Kidney epithelial cell (primary cell): ENCODE results near the gene INTS12. TPM values are rescaled to one million over a fixed set of nuclear protein-coding genes. Genes with fewer than 3 reads are reported as not detected.
A peak's percentile ranks its signal among the peaks of the same experiment; 100 is the strongest.

Source experiments
- DNase-seq: peaks from one replicate; pipeline ENCODE4 v3.0.0-alpha.2; 2010; ENCODE audit warnings: low read depth
- H3K27me3 ChIP-seq: 2 replicates; pipeline ENCODE4 v1.6.0; 2011; ENCODE audit warnings: low read length; ENCODE audit not compliant: control insufficient read depth, insufficient read depth
- H3K36me3 ChIP-seq: 2 replicates; pipeline ENCODE4 v1.5.1; 2011; ENCODE audit warnings: low read length; ENCODE audit not compliant: control insufficient read depth, insufficient read depth
- H3K4me3 ChIP-seq: 2 replicates; pipeline ENCODE4 v1.5.1; 2011; ENCODE audit warnings: low read depth, mild to moderate bottlenecking, control low read depth, low read length
- CTCF ChIP-seq: IDR thresholded peaks from 2 replicates; pipeline ENCODE4 v1.5.1; 2011; ENCODE audit warnings: mild to moderate bottlenecking, moderate library complexity, low read length, control low read depth, inconsistent platforms; ENCODE audit not compliant: insufficient read depth, poor library complexity, severe bottlenecking
- total RNA-seq: library from RNA; depleted of rRNA; stranded (reverse); fragments of >200 nt; gene quantifications from 2 replicates; pipeline ENCODE4 v1.2.3, GENCODE V29; 2015

Gene INTS12
- total RNA-seq, result 25.3 and 30.7 TPM in 2 replicates

- DNase-seq, result peak; percentile 42
- TF ChIP-seq CTCF, result no peak
- H3K27me3 ChIP-seq, result no peaks in the 10 kb centered on the region
- H3K36me3 ChIP-seq, result no peaks in the 10 kb centered on the region
- peak within 1 kb of the TSS; percentile 90 for H3K4me3 ChIP-seq
Observed at GRCh38 chr4:105708181-105709080, at the start of gene INTS12, which contains the start of gene GSTCD. INTS12 (minus strand) TSS chr4:105708689; CDS start chr4:105700005, 8,684 bp downstream. GSTCD (plus strand) TSS chr4:105708784; CDS start chr4:105717614, 8,830 bp downstream.

GRCh38 chr4:105755375-105755774 lies 46.9 kb upstream of the INTS12 start:
- H3K4me3 ChIP-seq, result no peak overlapping the region
- H3K27me3 ChIP-seq, result no peaks in the 10 kb centered on the region
- no peak for DNase-seq
- H3K36me3 ChIP-seq, result no peaks in the 10 kb centered on the region
- TF ChIP-seq CTCF, result no peak

- Histone ChIP-seq H3K4me3 (no peak overlapping the region), H3K36me3 (no peaks in the 10 kb centered on the region), H3K27me3 (no peaks in the 10 kb centered on the region)
- no peak for TF ChIP-seq CTCF
- no peak for DNase-seq
Observed at GRCh38 chr4:105753361-105753760, 44.9 kb upstream of the INTS12 start.

- TF ChIP-seq CTCF, result no peak
- Histone ChIP-seq H3K27me3 (no peaks in the 10 kb centered on the region), H3K36me3 (no peaks in the 10 kb centered on the region), H3K4me3 (no peak overlapping the region)
- no peak for DNase-seq
Observed at GRCh38 chr4:105751718-105752299, 43.3 kb upstream of the INTS12 start.

GRCh38 chr4:105748222-105748621 lies 39.7 kb upstream of the INTS12 start:
- H3K27me3 ChIP-seq, result no peaks in the 10 kb centered on the region
- no peak overlapping the region for H3K4me3 ChIP-seq
- no peaks in the 10 kb centered on the region for H3K36me3 ChIP-seq
- DNase-seq, result no peak
- TF ChIP-seq CTCF, result no peak
